ENCODE data around the gene SUCLG2. TPM values are rescaled to one million over a fixed set of nuclear protein-coding genes. Genes with fewer than 3 reads are reported as not detected.

Gene SUCLG2
- total and polyA plus RNA-seq, 10 of the 15 experiments (the other 5 are each of a cell fraction or from before 2014, with no cell fraction given), result 17.8 to 50.9 (median 37.2) TPM

DNA sequence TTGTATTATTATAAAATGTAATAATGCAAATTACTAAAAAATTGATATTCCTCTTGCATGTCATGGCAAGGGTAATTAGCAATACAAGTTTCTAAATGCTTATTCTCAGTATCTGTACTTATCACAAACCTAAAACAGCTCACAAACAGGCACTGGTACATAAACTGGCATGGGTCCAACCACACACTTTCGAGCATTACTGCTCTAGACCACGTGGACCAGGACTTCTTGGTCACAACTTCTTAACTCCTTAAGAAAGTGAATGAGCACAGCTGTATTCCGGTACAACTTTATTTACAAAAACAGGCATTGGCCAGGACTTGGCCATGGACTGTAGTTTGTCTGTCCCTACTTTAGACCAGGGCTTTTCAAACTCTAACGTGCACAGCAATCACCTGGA lies 173.3 kb downstream of the SUCLG2 start (continued):
- TF ChIP-seq, protein P1, sequence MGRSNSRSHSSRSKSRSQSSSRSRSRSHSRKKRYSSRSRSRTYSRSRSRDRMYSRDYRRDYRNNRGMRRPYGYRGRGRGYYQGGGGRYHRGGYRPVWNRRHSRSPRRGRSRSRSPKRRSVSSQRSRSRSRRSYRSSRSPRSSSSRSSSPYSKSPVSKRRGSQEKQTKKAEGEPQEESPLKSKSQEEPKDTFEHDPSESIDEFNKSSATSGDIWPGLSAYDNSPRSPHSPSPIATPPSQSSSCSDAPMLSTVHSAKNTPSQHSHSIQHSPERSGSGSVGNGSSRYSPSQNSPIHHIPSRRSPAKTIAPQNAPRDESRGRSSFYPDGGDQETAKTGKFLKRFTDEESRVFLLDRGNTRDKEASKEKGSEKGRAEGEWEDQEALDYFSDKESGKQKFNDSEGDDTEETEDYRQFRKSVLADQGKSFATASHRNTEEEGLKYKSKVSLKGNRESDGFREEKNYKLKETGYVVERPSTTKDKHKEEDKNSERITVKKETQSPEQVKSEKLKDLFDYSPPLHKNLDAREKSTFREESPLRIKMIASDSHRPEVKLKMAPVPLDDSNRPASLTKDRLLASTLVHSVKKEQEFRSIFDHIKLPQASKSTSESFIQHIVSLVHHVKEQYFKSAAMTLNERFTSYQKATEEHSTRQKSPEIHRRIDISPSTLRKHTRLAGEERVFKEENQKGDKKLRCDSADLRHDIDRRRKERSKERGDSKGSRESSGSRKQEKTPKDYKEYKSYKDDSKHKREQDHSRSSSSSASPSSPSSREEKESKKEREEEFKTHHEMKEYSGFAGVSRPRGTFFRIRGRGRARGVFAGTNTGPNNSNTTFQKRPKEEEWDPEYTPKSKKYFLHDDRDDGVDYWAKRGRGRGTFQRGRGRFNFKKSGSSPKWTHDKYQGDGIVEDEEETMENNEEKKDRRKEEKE (IDR thresholded peaks at IDR 0.05), result no peak
- TF ChIP-seq ZNF207 (IDR thresholded peaks at IDR 0.05; ENCODE audit: borderline replicate concordance), result no peak

DNA sequence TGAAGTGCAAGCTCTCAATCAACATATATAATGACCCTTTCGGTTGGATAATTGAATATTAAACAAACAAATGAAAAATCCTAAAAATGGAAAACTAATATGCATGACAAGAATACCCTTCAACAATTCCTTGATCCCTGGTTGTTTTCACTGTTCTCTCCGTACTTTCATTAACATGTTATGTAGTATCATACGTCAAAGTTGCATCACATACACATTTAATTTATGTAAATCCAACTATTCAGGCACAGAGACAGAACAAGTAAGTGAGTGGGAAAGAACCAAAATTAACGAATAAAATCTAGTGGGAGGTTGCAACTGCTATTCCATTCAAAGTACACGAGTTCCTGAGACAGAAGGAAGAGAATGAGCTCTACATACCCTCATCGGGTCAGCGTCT lies 176.0 kb downstream of the SUCLG2 start:
- Histone ChIP-seq H3K4me2 (ENCODE audit: control insufficient read depth, insufficient read depth) (no peak overlapping the region), H3K9ac (ENCODE audit: control insufficient read depth, insufficient read depth, low read length) (no peak overlapping the region), H3K79me2 (ENCODE audit: control insufficient read depth, insufficient read depth, low read length) (no peaks in the 10 kb centered on the region), H3K27me3 (replicated peaks in 1 of 2; ENCODE audit: control insufficient read depth in 2 of 2, insufficient read depth in 2 of 2, low read length in 1 of 2) (no peaks in the 10 kb centered on the region), H4K20me1 (ENCODE audit: control insufficient read depth, insufficient read depth) (no peaks in the 10 kb centered on the region), H3K4me1 (ENCODE audit: control insufficient read depth, insufficient read depth, low read length) (no peaks in the 10 kb centered on the region), H3K9me3 (replicated peaks; ENCODE audit: control insufficient read depth, insufficient read depth, low read length) (no peaks in the 10 kb centered on the region), H3K4me3 (no peak overlapping the region), H2AFZ (ENCODE audit: control insufficient read depth, low read depth, low read length) (no peak overlapping the region), H3K36me3 (ENCODE audit: control insufficient read depth in 2 of 2, insufficient read depth in 2 of 2, low read length in 1 of 2) (no peaks in the 10 kb centered on the region), H3K27ac (ENCODE audit: control insufficient read depth, insufficient read depth) (no peak overlapping the region)
- ChIA-PET SMC1A (ENCODE audit: uncharacterized antibody, unreplicated experiment) (interaction anchor here (1.2 kb wide), 1 partner anchor 29 kb away, joined by 3 read pairs; no protein-coding TSS in a partner anchor), RAD21 (ENCODE audit: unreplicated experiment) (no interaction called here), POLR2A (interaction anchor here (0.6 kb wide), 1 partner anchor 19 kb away, joined by 4 read pairs; no protein-coding TSS in a partner anchor), CTCF (interaction anchor here (0.6 kb wide), 1 partner anchor 79 kb away, joined by 3 read pairs; no protein-coding TSS in a partner anchor)
- ATAC-seq (no peak), DNase-seq (ENCODE audit: low read depth, low spot score) (no peak), FAIRE-seq (no peak)
- intact Hi-C loops (cut with micrococcal nuclease; ENCODE audit: unreplicated experiment), result no loop called here
- BruUV-seq (replicated peaks), result no TSS peak
- 83% methylated on average over 7 of the region's 7 CpGs for WGBS (ENCODE audit: insufficient coverage, insufficient replicate concordance, low lambda C conversion rate, missing lambda C conversion rate)
- in situ Hi-C loops (cut with MboI), result no loop called here
- TF ChIP-seq BHLHE40 (IDR thresholded peaks at IDR 0.05; ENCODE audit: borderline replicate concordance in 1 of 2, low read depth in 2 of 2, low read length in 1 of 2), result no peak
- TF ChIP-seq, protein P2, sequence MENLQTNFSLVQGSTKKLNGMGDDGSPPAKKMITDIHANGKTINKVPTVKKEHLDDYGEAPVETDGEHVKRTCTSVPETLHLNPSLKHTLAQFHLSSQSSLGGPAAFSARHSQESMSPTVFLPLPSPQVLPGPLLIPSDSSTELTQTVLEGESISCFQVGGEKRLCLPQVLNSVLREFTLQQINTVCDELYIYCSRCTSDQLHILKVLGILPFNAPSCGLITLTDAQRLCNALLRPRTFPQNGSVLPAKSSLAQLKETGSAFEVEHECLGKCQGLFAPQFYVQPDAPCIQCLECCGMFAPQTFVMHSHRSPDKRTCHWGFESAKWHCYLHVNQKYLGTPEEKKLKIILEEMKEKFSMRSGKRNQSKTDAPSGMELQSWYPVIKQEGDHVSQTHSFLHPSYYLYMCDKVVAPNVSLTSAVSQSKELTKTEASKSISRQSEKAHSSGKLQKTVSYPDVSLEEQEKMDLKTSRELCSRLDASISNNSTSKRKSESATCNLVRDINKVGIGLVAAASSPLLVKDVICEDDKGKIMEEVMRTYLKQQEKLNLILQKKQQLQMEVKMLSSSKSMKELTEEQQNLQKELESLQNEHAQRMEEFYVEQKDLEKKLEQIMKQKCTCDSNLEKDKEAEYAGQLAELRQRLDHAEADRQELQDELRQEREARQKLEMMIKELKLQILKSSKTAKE (IDR thresholded peaks at IDR 0.05; ENCODE audit: low read depth, poor library complexity, severe bottlenecking), result no peak
- no peak for TF ChIP-seq STAT3 (IDR thresholded peaks at IDR 0.05; ENCODE audit: low read depth, low read length)
- no peak for TF ChIP-seq FOS (IDR thresholded peaks at IDR 0.05; ENCODE audit: borderline replicate concordance, extremely low read depth, insufficient read length)
- TF ChIP-seq BCL3 (IDR thresholded peaks at IDR 0.05; ENCODE audit: borderline replicate concordance, insufficient read depth, low read depth, low read length, poor library complexity, severe bottlenecking), result no peak
- TF ChIP-seq ZNF217 (IDR thresholded peaks at IDR 0.05), result no peak
- no peak for TF ChIP-seq SP1 (IDR thresholded peaks at IDR 0.05; ENCODE audit: low read depth, low read length)
- TF ChIP-seq SMAD5 (IDR thresholded peaks at IDR 0.05; ENCODE audit: low read depth), result no peak
- no peak for TF ChIP-seq SIX5 (IDR thresholded peaks at IDR 0.05; ENCODE audit: low read depth, low read length, severe bottlenecking)
- TF ChIP-seq KDM1A (IDR thresholded peaks at IDR 0.05; ENCODE audit: borderline replicate concordance), result no peak
- TF ChIP-seq, protein P3, sequence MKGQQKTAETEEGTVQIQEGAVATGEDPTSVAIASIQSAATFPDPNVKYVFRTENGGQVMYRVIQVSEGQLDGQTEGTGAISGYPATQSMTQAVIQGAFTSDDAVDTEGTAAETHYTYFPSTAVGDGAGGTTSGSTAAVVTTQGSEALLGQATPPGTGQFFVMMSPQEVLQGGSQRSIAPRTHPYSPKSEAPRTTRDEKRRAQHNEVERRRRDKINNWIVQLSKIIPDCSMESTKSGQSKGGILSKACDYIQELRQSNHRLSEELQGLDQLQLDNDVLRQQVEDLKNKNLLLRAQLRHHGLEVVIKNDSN (IDR thresholded peaks at IDR 0.05; ENCODE audit: borderline replicate concordance, extremely low read length, insufficient read depth, low read depth, low read length), result no peak
- TF ChIP-seq ETV6 (conservative IDR thresholded peaks at IDR 0.05 in 1 of 2, IDR thresholded peaks at IDR 0.05 in 1 of 2; ENCODE audit: borderline replicate concordance in 1 of 2, low read depth in 1 of 2), result no peak
- TF ChIP-seq CHD2 (IDR thresholded peaks at IDR 0.05; ENCODE audit: borderline replicate concordance, low read depth, low read length), result no peak
